Panc1 (cell line): ENCODE results near the gene MLEC.

Source experiments
- POLR2AphosphoS5 ChIP-seq: IDR thresholded peaks from 2 replicates; pipeline ENCODE4 v1.6.1; 2012; ENCODE audit warnings: mild to moderate bottlenecking, low read depth, low read length, moderate library complexity
- SIN3A ChIP-seq: IDR thresholded peaks from 2 replicates; pipeline ENCODE4 v1.6.1; 2012; ENCODE audit warnings: low read depth, mild to moderate bottlenecking, low read length, moderate library complexity, borderline replicate concordance; ENCODE audit not compliant: insufficient read depth
- TCF7L2 ChIP-seq: IDR thresholded peaks from 2 replicates; pipeline ENCODE4 v1.6.1; 2011; ENCODE audit warnings: mild to moderate bottlenecking, low read depth, low read length, inconsistent platforms
- TF ChIP-seq, protein P1 (sequence below): fragments of 450-650 bp; IDR thresholded peaks from 2 replicates; pipeline ENCODE4 v1.5.1; 2017; ENCODE audit warnings: mild to moderate bottlenecking
- TF ChIP-seq, protein P2 (sequence below), 2 experiments: IDR thresholded peaks; 2 replicates each; pipeline ENCODE4 v1.6.1; 2011 to 2012; ENCODE audit warnings: low read depth in 2 of 2, control low read depth in 1 of 2, low read length in 1 of 2, mild to moderate bottlenecking in 1 of 2, moderate library complexity in 1 of 2; ENCODE audit not compliant: insufficient read depth in 1 of 2

DNA sequence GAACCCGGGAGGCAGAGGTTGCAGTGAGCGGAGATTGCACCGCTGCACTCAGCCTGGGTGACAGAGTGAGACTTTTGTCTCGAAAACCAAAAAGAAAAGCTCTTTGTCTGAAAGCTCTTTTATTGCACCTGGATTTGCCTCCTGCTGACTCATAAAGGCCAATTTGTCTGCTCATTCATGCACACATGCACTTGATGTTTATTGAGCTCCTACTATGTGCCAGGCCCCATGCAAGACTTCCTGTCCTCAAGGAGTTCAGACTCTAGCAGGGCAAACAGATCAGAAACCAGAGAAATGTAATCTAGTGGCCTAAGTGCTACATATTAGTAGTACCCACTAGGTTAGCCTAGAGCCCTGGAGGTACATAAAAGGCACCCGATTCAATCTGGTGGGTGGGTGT, 16.3 kb upstream of the MLEC start:
- TF ChIP-seq, protein P1, sequence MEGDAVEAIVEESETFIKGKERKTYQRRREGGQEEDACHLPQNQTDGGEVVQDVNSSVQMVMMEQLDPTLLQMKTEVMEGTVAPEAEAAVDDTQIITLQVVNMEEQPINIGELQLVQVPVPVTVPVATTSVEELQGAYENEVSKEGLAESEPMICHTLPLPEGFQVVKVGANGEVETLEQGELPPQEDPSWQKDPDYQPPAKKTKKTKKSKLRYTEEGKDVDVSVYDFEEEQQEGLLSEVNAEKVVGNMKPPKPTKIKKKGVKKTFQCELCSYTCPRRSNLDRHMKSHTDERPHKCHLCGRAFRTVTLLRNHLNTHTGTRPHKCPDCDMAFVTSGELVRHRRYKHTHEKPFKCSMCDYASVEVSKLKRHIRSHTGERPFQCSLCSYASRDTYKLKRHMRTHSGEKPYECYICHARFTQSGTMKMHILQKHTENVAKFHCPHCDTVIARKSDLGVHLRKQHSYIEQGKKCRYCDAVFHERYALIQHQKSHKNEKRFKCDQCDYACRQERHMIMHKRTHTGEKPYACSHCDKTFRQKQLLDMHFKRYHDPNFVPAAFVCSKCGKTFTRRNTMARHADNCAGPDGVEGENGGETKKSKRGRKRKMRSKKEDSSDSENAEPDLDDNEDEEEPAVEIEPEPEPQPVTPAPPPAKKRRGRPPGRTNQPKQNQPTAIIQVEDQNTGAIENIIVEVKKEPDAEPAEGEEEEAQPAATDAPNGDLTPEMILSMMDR = no peak
- TF ChIP-seq POLR2AphosphoS5 = no peak
- no peak for TF ChIP-seq TCF7L2
- TF ChIP-seq, protein P2, sequence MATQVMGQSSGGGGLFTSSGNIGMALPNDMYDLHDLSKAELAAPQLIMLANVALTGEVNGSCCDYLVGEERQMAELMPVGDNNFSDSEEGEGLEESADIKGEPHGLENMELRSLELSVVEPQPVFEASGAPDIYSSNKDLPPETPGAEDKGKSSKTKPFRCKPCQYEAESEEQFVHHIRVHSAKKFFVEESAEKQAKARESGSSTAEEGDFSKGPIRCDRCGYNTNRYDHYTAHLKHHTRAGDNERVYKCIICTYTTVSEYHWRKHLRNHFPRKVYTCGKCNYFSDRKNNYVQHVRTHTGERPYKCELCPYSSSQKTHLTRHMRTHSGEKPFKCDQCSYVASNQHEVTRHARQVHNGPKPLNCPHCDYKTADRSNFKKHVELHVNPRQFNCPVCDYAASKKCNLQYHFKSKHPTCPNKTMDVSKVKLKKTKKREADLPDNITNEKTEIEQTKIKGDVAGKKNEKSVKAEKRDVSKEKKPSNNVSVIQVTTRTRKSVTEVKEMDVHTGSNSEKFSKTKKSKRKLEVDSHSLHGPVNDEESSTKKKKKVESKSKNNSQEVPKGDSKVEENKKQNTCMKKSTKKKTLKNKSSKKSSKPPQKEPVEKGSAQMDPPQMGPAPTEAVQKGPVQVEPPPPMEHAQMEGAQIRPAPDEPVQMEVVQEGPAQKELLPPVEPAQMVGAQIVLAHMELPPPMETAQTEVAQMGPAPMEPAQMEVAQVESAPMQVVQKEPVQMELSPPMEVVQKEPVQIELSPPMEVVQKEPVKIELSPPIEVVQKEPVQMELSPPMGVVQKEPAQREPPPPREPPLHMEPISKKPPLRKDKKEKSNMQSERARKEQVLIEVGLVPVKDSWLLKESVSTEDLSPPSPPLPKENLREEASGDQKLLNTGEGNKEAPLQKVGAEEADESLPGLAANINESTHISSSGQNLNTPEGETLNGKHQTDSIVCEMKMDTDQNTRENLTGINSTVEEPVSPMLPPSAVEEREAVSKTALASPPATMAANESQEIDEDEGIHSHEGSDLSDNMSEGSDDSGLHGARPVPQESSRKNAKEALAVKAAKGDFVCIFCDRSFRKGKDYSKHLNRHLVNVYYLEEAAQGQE (IDR thresholded peaks at IDR 0.05; ENCODE audit: insufficient read depth in 1 of 2, low read depth in 2 of 2, low read length in 1 of 2) = no peak
- no peak for TF ChIP-seq SIN3A
